IMR-90 (cell line): ENCODE results near the gene PRXL2B. TPM values are rescaled to one million over a fixed set of nuclear protein-coding genes. Genes with fewer than 3 reads are reported as not detected.

ENCODE experiments used
- ATAC-seq: fragments of 200-7000 bp; cut with Tn5 transposase; 2 replicates; pipeline ENCODE4 v1.9.1; 2020; ENCODE audit warnings: low read depth, mild to moderate bottlenecking, moderate library complexity
- BruUV-seq: library from RNA; stranded (reverse); fragments of 400-500 nt; replicated peaks from 2 replicates; lab custom pipeline; 2021; lab: Mats Ljungman, UMichigan
- CTCF ChIA-PET: fragments of 300-600 bp; formaldehyde crosslinking; extraction: SDS; loops from one replicate; lab custom pipeline; 2021; ENCODE audit warnings: antibody characterized with exemption; lab: Yijun Ruan, JAX
- POLR2A ChIA-PET: fragments of 300-600 bp; sonication (Branson Sonifier 250); formaldehyde crosslinking; loops from one replicate; lab custom pipeline; 2022; ENCODE audit warnings: antibody characterized with exemption; ENCODE audit not compliant: unreplicated experiment; lab: Charles Lee
- DNase-seq: peaks from one replicate; pipeline ENCODE4 v3.0.0; 2013
- H2AFZ ChIP-seq: replicated peaks from 2 replicates; pipeline ENCODE3; 2013; ENCODE audit warnings: low read length, mild to moderate bottlenecking; ENCODE audit not compliant: poor library complexity
- H2AK5ac ChIP-seq: 2 replicates; pipeline ENCODE4 v1.6.1; 2013; ENCODE audit warnings: low read depth, low read length, inconsistent platforms
- H2AK9ac ChIP-seq: replicated peaks from 2 replicates; pipeline ENCODE3; 2013; ENCODE audit warnings: mild to moderate bottlenecking, low read depth, low read length, moderate library complexity; ENCODE audit not compliant: poor library complexity
- H2BK120ac ChIP-seq: 2 replicates; pipeline ENCODE4 v1.6.1; 2013; ENCODE audit warnings: low read depth, low read length, inconsistent platforms
- H2BK15ac ChIP-seq: 3 replicates; pipeline ENCODE4 v1.6.1; 2013; ENCODE audit warnings: low read depth, low read length, inconsistent platforms
- H2BK20ac ChIP-seq: 2 replicates; pipeline ENCODE4 v1.6.1; 2013; ENCODE audit warnings: low read depth, mild to moderate bottlenecking, inconsistent platforms, low read length, moderate library complexity
- H2BK5ac ChIP-seq: 2 replicates; pipeline ENCODE4 v1.6.1; 2013; ENCODE audit warnings: mild to moderate bottlenecking, low read depth, low read length, inconsistent platforms; ENCODE audit not compliant: poor library complexity, severe bottlenecking
- H3K14ac ChIP-seq: replicated peaks from 2 replicates; pipeline ENCODE4 v1.6.1; 2013; ENCODE audit warnings: low read depth, low read length, inconsistent platforms
- H3K18ac ChIP-seq: 2 replicates; pipeline ENCODE4 v1.6.1; 2013; ENCODE audit warnings: low read depth, low read length, control low read depth
- H3K23ac ChIP-seq: 2 replicates; pipeline ENCODE4 v1.6.1; 2013; ENCODE audit warnings: low read depth, low read length, inconsistent platforms
- H3K27ac ChIP-seq: 2 replicates; pipeline ENCODE4 v1.5.1; 2013; ENCODE audit warnings: mild to moderate bottlenecking, control low read depth, low read length; ENCODE audit not compliant: insufficient read depth
- H3K27me3 ChIP-seq: 2 replicates; pipeline ENCODE4 v1.6.1; 2013; ENCODE audit warnings: low read length; ENCODE audit not compliant: control insufficient read depth, insufficient read depth
- H3K36me3 ChIP-seq: 2 replicates; pipeline ENCODE4 v1.6.1; 2013; ENCODE audit warnings: low read length, mixed read lengths; ENCODE audit not compliant: control insufficient read depth, insufficient read depth
- H3K4ac ChIP-seq: 2 replicates; pipeline ENCODE4 v1.6.1; 2013; ENCODE audit warnings: low read depth, low read length, inconsistent platforms
- H3K4me1 ChIP-seq: 2 replicates; pipeline ENCODE4 v1.6.1; 2013; ENCODE audit warnings: low read length, mixed read lengths; ENCODE audit not compliant: control insufficient read depth, insufficient read depth
- H3K4me2 ChIP-seq: 2 replicates; pipeline ENCODE4 v1.6.1; 2013; ENCODE audit warnings: low read depth, mild to moderate bottlenecking, control low read depth, low read length, moderate library complexity
- H3K4me3 ChIP-seq: 2 replicates; pipeline ENCODE4 v1.5.1; 2013; ENCODE audit warnings: low read depth, mild to moderate bottlenecking, control low read depth, low read length, moderate library complexity; ENCODE audit not compliant: insufficient read depth
- H3K56ac ChIP-seq: 2 replicates; pipeline ENCODE4 v1.6.1; 2013; ENCODE audit warnings: low read length, inconsistent platforms; ENCODE audit not compliant: insufficient read depth; ENCODE audit errors: extremely low read depth
- H3K79me1 ChIP-seq, 2 experiments: 2 replicates each; pipeline ENCODE4 v1.6.1; 2013; ENCODE audit warnings: low read length in 2 of 2, inconsistent platforms in 1 of 2, low read depth in 1 of 2
- H3K9ac ChIP-seq: 2 replicates; pipeline ENCODE4 v1.6.1; 2013; ENCODE audit warnings: low read depth, low read length, control low read depth
- H3K9me1 ChIP-seq: 2 replicates; pipeline ENCODE4 v1.6.1; 2013; ENCODE audit warnings: low read length, inconsistent platforms; ENCODE audit not compliant: insufficient read depth
- H3K9me3 ChIP-seq: 2 replicates; pipeline ENCODE4 v1.6.1; 2013; ENCODE audit warnings: low read length; ENCODE audit not compliant: control insufficient read depth, insufficient read depth
- H4K20me1 ChIP-seq: 2 replicates; pipeline ENCODE4 v1.6.1; 2013; ENCODE audit warnings: low read length, inconsistent platforms; ENCODE audit not compliant: insufficient read depth
- H4K5ac ChIP-seq: 2 replicates; pipeline ENCODE4 v1.6.1; 2013; ENCODE audit warnings: mild to moderate bottlenecking, low read depth, low read length, control low read depth
- H4K8ac ChIP-seq, 2 experiments: 2 replicates each; pipeline ENCODE4 v1.6.1; 2013; ENCODE audit warnings: low read depth in 2 of 2, low read length in 2 of 2, control low read depth in 1 of 2, inconsistent platforms in 1 of 2
- H4K91ac ChIP-seq: 2 replicates; pipeline ENCODE4 v1.6.1; 2013; ENCODE audit warnings: low read depth, low read length, inconsistent platforms; ENCODE audit not compliant: insufficient read depth
- MXI1 ChIP-seq: IDR thresholded peaks from 2 replicates; pipeline ENCODE4 v1.6.1; 2012; ENCODE audit warnings: low read depth, mild to moderate bottlenecking, low read length, moderate library complexity, borderline replicate concordance
- NFE2L2 ChIP-seq: fragments of 150-350 bp; IDR thresholded peaks from 2 replicates; pipeline ENCODE4 v1.6.1; 2016; ENCODE audit warnings: low read depth, mild to moderate bottlenecking, low read length
- WGBS, 2 experiments: methylation state at CpG; one replicate each; pipeline versions ENCODE4 v1.1.5 to v1.1.7; 2013; ENCODE audit warnings: missing lambda C conversion rate in 2 of 2; ENCODE audit not compliant: insufficient read length in 1 of 2; ENCODE audit errors: extremely low coverage in 2 of 2; 5-methylcytosine and 5-hydroxymethylcytosine counted together
- dilution Hi-C: fragments of 300-500 bp; cut with HindIII; formaldehyde crosslinking; loops from one replicate; pipeline ENCODE4 v1.14.3; 2018; ENCODE audit warnings: low sequenced_read_pairs; ENCODE audit not compliant: unreplicated experiment
- in situ Hi-C: fragments of 300-500 bp; cut with MboI; formaldehyde crosslinking; loops from 3 replicates; pipeline ENCODE4 v1.14.3; 2019; ENCODE audit warnings: low sequenced_read_pairs, inconsistent platforms, mixed read lengths
- intact Hi-C: fragments of 100-400 bp; cut with micrococcal nuclease; formaldehyde crosslinking; loops from 2 replicates; pipeline ENCODE4 v1.10.0; 2022
- polyA plus RNA-seq, 3 experiments: library from polyadenylated mRNA; depleted of rRNA; stranded (reverse); fragments of >200 nt; gene quantifications; 2 replicates each; pipeline ENCODE4 v1.2.3, GENCODE V29; 2012; ENCODE audit warnings: low replicate concordance in 1 of 3
- total RNA-seq: library from RNA; depleted of rRNA; stranded (reverse); fragments of >200 nt; gene quantifications from 2 replicates; pipeline ENCODE4 v1.2.3, GENCODE V29; 2012
- TF ChIP-seq, protein P1 (sequence below): fragments of 150-350 bp; IDR thresholded peaks from 2 replicates; pipeline ENCODE4 v1.6.1; 2017; ENCODE audit warnings: mild to moderate bottlenecking, antibody characterized with exemption, low read length, low read depth

PRXL2B gene
- total and polyA plus RNA-seq, 2 of the 4 experiments (the other 2 are of a cell fraction): 10.9 to 22.3 TPM

DNA sequence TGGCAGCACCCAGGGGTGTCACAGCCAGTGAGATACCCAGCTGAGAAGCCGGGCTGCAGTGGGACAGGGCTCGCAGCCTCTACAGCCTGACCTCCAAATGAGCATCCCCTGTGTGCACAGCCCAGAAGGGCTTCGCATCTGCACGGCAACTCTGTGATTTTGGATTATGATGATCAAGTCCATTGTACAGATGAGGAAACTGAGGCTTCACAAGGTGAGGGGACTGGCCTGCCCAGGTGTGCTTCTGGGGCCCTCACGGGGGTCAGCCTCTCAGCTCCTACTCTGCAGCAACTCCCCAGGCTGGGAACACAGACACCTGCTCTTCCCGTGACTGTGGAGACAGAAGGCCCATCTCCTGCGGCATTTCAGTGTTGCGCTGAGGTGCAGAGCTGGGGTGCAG, 47.7 kb upstream of the PRXL2B start:
- ATAC-seq (no peak), DNase-seq (no peak)
- Histone ChIP-seq H3K23ac (no peak overlapping the region), H3K27ac (no peak overlapping the region), H2AFZ (no peak overlapping the region), H2BK20ac (no peak overlapping the region), H3K9me1 (peaks cover 9% of the 10 kb centered on the region), H2BK15ac (no peak overlapping the region), H2BK5ac (no peak overlapping the region), H3K14ac (no peak overlapping the region), H4K5ac (no peak overlapping the region), H2AK5ac (no peak overlapping the region), H2BK120ac (no peak overlapping the region), H3K9ac (no peak overlapping the region), H3K4me1 (peaks cover 12% of the 10 kb centered on the region), H3K27me3 (peaks cover 3% of the 10 kb centered on the region; the same call in 1 of the 2 replicates), H4K91ac (no peak overlapping the region), H3K18ac (no peak overlapping the region), H3K79me1 (no peaks in the 10 kb centered on the region), H2AK9ac (no peak overlapping the region), H4K20me1 (no peaks in the 10 kb centered on the region), H3K36me3 (no peaks in the 10 kb centered on the region), H3K4me2 (no peak overlapping the region), H3K4me3 (no peak overlapping the region), H3K56ac (no peak overlapping the region), H4K8ac (no peak overlapping the region), H3K4ac (no peak overlapping the region), H3K9me3 (no peaks in the 10 kb centered on the region)
- in situ Hi-C loops: loop anchor here (25.0 kb wide), 1 partner anchor 352 kb away; the partner anchor contains the start of gene FAAP20
- CTCF ChIA-PET: no interaction called here
- WGBS, 2 experiments: no CpG with 5 or more reads among the region's 8 CpGs
- intact Hi-C loops: no loop called here
- dilution Hi-C loops: no loop called here
- no peak for TF ChIP-seq NFE2L2
- TF ChIP-seq MXI1: no peak
- TF ChIP-seq, protein P1, sequence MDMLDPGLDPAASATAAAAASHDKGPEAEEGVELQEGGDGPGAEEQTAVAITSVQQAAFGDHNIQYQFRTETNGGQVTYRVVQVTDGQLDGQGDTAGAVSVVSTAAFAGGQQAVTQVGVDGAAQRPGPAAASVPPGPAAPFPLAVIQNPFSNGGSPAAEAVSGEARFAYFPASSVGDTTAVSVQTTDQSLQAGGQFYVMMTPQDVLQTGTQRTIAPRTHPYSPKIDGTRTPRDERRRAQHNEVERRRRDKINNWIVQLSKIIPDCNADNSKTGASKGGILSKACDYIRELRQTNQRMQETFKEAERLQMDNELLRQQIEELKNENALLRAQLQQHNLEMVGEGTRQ: no peak
- no TSS peak for BruUV-seq
- POLR2A ChIA-PET: no interaction called here
